ENCODE measurements around the gene POGLUT2.

The POGLUT2 gene

DNA sequence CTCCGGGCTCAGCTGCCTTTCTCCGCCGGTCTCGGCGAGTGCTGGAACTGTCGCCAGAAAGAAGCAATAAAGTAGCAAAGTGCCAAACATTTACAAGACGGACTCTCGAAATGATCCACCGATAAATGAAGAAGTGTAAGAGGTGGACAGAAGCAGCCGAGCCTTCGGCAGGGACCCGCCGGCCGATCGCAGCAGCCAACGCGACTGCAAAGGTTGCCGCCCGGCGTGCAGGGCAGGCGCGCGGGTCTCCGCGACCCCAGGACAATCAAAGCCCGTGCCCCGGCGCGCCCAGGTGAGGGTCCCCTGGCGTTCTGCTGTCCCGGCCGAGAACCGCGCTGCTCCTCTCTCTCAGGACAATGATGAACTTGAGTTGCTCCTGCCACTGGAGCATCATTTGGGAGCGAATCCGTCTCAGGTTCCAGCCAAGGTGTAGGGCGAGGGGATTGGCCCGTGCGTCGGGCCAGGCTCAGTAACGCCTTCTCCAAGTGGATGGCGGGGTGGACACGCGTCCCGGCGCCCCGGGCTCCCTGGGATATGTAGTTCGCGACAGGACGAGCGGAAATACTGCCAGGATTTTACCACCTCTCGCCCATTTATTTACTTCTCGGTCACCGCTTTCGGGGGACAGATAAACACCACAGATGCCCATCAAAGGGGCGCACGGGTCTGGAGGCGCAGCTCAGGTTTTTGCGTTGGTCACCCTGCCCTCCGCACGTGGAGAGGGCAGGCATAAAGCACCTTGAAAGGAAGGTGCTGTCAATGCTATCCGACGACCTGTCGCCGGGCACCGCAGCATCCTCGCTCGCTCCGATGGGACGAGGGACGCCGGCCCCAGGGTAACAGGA, at the start of gene POGLUT2, which contains the start of gene BIVM:
Gene POGLUT2 (minus strand): TSS at position 396 of the 845 bp plus-strand sequence. CDS start 306 bp downstream, at position 90.
Gene BIVM (plus strand): TSS at position 539 of the 845 bp plus-strand sequence. CDS start 8,149 bp downstream, outside the sequence.
- peak; percentile 95 for DNase-seq

DNA sequence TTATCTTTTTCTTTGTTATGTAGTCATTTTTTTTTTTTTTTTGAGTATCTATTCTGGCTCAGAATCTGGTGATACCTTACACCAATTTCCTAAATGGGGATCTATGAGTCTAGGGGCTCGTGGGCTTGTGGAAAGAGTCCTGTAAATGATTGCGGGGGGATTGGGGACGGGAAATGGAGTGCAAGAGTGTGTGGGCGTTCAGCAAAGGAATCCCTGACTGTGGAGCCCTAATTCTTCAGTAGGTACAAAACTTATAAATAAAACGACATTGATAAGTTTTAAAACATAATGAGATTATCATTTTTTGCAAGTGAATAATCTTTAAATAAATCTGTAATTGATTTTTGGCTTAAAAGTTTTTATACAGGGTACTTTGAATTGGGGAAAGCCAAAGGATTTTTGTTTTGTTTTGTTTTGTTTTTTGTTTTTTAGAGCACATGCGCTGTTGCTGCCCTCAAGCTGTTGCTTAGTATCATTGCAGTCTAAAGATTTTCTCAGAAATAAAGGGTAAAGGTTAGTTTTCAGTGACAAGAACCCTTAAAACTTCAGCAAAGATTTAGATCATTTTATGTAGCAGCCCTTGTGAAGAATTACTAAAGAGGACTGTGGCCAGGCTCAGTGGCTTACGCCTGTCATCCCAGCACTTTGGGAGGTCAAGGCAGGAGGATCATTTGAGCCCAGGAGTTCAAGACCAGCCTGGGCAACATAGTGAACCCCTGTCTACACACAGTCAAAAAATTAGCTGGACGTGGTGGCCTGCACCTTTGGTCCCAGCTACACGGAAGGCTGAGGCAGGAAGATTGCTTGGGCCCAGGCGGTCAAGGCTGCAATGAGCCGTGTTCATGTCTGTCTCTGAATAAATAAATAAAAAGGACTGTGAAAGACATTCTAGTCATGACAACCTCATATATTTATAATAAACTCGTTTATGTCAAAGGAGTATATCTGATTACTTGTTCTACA, 48.8 kb upstream of the POGLUT2 start:
- peak; percentile 25 for DNase-seq

GRCh38 chr13:102846261-102847015, 47.7 kb upstream of the POGLUT2 start:
- peak; percentile 58 for DNase-seq

- peak; percentile 96 for DNase-seq
Observed at GRCh38 chr13:102845630-102846260, 47.0 kb upstream of the POGLUT2 start, which contains the start of gene ERCC5. ERCC5 (plus strand) TSS chr13:102846032; CDS start chr13:102846267, 235 bp downstream.

GRCh38 chr13:102845289-102845629, 46.5 kb upstream of the POGLUT2 start:
- DNase-seq: no peak

GRCh38 chr13:102839462-102839861, 40.7 kb upstream of the POGLUT2 start:
- DNase-seq: no peak

- DNase-seq: no peak
Observed at GRCh38 chr13:102838982-102839381, 40.2 kb upstream of the POGLUT2 start.

- no peak for DNase-seq
Observed at GRCh38 chr13:102838273-102838672, 39.5 kb upstream of the POGLUT2 start.

DNA sequence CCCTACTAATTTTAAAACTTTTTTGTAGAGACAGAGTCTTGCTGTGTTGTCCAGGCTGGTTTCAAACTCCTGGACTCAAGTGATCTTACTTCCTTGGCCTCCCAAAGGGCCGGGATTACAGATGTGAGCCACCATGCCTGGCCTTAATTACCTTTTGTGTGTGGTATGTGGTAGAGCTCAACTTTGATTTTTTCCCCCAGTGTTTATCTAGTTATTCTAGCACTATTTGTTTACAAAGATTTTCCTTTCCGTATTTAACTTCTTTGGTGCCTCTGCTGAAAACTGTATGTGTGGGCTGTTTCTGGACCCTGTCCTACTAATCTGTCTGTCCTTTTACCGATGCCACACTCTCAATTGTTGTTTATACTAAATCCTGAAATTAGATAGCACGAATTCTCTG, 37.7 kb upstream of the POGLUT2 start:
- DNase-seq: no peak

DNA sequence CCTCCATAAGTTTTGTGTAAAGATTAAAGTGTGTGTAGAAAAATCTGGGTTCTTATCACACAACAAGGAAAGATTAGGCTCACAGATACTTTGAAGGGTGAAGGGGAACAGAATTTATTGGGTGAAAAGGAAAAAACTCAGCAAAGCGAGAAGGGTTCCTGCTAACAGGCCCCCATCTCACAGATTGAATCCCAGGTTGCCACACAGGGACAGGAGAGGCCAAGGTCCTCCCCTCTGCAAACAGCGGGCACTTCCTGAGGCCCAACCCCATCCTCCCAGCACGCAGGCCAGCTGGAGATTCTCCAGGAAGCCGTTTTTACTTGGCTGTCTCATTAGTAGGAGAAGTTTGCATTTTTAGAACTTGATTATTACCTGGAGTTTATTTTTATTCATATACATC, 31.9 kb upstream of the POGLUT2 start:
- no peak for DNase-seq

GRCh38 chr13:102825921-102826706, 27.3 kb upstream of the POGLUT2 start:
- DNase-seq: no peak

- no peak for DNase-seq
Observed at GRCh38 chr13:102825400-102825799, 26.6 kb upstream of the POGLUT2 start.

DNA sequence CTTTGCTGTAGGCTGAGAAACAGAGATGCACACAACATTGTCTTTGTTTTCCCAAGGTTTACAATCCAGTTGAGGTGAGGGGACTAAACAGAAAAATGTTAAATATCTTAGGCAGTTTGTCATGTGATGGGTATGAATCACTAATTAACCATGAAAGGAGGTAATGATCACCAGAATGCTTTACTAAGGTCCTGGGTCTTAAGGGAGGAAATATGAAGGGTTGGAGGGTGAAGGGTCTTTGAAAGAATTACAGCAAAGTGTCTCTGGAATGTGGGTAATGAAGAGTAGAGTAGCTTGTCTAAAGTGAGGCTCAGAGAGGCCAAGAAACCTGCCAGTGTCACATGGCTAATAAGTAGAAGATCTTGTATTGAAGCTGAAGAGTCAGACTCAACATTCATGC, 19.1 kb upstream of the POGLUT2 start:
- DNase-seq: no peak

- DNase-seq: no peak
Observed at GRCh38 chr13:102817241-102817640, 18.5 kb upstream of the POGLUT2 start.

DNA sequence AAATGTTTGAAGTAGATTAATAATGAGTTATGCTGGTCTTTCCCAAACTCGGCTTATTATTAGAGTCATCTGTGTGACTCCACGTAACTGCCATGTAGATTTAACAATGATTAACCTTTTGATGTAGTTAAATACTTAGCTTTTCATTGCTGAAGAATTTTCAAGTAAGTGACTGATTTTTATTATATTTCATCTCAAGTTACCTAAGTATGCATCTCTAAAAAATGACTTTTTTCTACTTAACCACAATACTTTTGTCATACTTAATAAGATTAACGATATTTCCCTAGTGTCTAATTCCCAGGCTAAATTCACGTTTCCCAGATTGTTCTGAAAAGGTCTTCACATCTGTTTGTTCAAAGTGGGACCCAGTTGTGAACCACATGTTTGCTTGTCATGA, 17.9 kb upstream of the POGLUT2 start:
- DNase-seq: no peak

DNA sequence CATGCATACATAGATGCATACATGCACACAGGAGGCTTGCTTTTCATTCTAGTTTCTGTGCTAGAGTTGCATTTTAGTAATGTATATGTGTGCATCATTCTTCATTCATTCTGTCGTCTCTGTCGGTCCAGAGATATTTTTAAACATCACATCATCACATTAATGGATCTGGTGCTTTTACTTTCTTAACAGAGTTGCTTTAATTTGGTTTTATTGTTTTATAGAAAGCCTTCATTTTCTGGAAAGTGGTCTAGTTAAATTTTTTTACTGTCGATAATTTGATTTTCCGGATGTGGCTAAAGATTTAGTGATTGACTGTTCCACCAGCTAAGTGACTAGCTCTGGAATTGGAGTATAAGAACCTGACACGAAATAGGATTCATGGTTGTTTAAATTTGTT, 17.0 kb upstream of the POGLUT2 start:
- no peak for DNase-seq

- DNase-seq: no peak
Observed at GRCh38 chr13:102814793-102815192, 16.0 kb upstream of the POGLUT2 start.

GRCh38 chr13:102814025-102814607, 15.3 kb upstream of the POGLUT2 start:
- peak; percentile 2 for DNase-seq

DNA sequence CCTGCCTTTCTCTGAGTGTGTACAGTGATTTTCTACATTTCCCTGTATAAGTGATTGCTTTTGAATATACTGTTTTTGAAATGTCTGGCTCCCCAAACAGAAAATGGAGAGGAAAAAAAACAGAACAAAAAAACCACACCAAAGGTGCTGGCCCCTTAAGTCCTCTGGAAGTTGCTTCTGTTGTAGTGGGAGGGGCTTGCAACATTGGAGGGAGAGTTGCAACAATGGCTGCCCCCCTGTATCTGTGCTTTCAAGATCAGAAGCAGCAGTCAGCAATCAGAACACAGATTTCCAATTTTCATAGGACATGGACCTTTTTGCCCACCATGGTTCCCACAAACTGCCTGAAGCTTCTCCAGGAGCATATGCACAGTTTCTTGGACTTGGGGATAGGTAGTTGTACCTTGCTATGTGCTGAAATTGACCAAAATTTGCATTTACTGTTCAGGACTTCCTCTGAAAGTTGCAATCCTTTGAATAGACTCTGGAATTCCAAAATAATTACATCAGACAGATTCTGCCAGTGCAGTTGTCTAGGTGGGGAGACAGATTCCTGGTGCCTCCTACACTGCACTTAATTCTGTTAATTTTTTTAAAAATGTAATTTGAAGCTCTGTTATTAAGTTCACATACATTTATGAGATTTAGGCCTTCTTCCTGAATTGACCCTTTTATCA, 14.0 kb upstream of the POGLUT2 start:
- DNase-seq: no peak

DNA sequence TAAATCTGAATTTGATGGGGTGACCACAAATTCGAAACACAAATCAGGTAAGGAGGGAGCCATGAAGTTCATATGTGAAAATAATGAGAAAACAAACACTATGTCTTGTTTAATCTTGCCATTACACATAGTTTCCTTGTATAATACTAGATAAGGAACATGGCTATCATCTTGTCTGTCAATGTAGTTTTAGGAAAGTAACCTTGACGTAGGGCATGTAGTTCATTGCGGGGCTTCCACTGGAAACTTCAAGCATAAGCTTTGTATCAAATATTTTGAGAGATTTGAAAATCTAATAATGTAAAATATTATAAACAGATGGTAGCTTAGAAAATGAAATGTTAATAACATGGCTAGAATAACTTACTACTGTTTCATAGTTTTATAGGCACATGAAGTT, 8.9 kb upstream of the POGLUT2 start:
- no peak for DNase-seq
